DND-41 (cell line): ENCODE measurements around the gene IREB2.

Experiments used
- CTCF ChIP-seq: IDR thresholded peaks from 2 replicates; pipeline ENCODE4 v1.5.1; 2012; ENCODE audit warnings: borderline replicate concordance, low read length, moderate library complexity, mild to moderate bottlenecking; ENCODE audit not compliant: poor library complexity, severe bottlenecking; ENCODE audit errors: extremely low read depth
- EZH2 ChIP-seq: IDR thresholded peaks from 3 replicates; pipeline ENCODE4 v1.6.1; 2012; ENCODE audit warnings: borderline replicate concordance, low read depth, mild to moderate bottlenecking, moderate library complexity, low read length, inconsistent platforms; ENCODE audit not compliant: severe bottlenecking

- no peak for TF ChIP-seq CTCF
- TF ChIP-seq EZH2, result no peak
These were observed 86.2 kb downstream of the IREB2 start for GRCh38 chr15:78524230-78524629.
